HG03565 (cell line): ENCODE results near the gene PTPRN2.

Experiments
- ATAC-seq: cut with Tn5 transposase; IDR thresholded peaks from one replicate; pipeline ENCODE4 v1.9.1; 2021; ENCODE audit warnings: mild to moderate bottlenecking, moderate library complexity; ENCODE audit not compliant: unreplicated experiment

Gene PTPRN2

DNA sequence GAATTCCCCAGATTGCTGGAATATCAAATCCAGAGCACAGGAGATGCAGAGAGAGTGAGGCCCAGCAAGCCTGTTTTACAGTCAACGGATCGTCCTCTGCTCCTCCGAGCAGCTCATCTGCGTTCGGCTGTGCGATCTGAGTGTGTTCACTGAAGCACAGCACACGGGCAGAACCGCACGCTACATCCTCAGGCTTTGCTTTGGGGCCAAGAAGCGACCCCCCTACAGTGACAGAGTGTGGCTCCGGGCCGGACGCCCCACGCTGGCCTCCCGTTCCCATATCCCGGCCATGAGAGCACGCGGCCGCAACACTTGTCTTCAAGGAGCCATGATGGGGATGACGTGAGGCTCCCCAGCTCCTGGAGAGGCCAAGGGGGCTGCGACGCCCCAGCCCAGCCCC lies 819.4 kb downstream of the PTPRN2 start:
- no peak for ATAC-seq

DNA sequence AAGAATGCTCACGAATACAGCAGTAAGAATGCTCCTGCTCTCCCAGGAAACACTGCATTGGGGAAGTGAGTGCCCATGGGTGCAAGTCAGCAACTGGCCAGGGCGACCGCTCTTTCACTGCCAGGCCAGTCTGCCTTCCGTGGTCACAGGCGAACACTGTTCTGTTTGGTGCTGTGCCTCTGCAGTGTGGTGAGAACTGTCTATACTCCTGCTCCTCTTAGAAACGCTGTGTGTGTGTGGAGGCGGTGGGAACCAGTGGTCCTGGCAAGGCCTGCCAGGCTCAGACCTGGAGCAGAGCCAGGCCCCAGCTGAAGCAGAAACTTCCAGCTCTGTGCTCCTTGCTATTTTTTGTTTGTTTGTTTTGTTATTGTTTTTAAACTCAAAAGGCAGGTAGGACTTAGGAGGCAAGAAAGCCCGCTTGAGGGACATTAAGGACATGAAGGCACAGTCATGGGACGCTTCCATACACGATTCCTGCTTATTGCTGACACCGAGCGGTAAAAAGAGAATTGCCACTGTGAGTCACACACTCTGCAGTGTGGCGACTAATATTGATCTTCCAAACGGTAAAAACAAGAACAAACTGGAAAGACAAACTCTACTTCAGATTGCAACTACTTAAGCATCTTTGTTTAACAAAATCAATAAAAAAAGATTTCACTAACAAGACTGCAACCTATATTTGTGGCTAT lies 820.0 kb downstream of the PTPRN2 start:
- no peak for ATAC-seq

DNA sequence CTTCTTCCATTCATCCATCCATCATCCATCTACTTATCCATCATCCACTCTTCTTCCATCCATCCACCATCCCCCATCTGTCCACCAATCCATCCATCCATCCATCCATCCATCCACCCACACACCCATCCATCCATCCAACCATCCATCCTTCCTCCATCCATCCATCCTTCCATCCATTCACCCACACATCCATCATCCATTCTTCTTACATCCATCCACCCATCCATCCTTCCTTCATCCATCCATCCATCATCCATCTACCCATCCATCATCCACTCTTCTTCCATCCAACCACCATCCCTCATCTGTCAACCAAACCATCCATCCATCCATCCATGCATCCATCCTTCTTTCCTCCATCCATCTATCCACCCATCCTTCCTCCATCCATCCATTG lies 821.5 kb downstream of the PTPRN2 start:
- ATAC-seq, result no peak

DNA sequence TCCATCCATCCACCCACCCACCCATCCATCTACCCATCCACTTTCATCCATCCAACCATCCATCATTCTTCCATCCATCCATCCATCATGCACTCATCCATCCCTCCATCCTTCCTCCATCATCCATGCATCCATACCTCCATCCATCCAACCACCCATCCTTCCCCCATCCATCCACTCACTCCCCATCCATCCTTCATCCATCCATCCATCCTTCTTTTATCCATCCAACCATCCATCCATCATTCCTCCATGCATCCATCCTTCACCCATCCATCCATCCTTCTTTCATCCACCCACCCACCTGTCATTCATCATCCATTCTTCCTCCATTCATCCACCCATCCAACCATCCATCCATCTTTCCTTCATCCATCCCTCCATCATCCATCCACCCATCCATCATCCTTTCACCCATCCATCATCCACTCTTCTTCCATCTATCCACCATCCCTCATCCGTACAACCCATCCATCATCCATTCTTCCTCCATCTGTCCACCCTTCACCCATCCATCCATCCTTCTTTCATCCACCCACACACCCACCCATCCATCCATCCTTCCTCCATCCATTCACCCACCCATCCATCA lies 822.6 kb downstream of the PTPRN2 start:
- ATAC-seq, result no peak

DNA sequence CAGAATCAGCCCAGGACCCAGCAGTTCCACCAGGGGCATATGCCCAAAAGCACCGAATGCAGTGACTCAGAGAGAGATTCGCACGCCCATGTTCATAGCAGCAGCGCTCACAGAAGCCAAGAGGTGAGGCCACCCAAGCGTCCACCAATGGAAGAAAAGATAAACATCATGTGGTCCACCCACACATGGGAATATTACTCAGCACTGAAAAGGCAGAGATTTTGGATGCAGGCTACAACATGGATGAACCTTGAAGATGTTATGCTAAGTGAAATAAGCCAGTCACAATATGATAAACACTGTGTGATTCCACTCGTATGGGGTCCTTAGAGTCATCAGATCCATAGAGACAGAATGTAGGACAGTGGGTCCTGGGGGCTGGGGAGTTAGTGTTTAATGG lies 823.4 kb downstream of the PTPRN2 start:
- no peak for ATAC-seq

DNA sequence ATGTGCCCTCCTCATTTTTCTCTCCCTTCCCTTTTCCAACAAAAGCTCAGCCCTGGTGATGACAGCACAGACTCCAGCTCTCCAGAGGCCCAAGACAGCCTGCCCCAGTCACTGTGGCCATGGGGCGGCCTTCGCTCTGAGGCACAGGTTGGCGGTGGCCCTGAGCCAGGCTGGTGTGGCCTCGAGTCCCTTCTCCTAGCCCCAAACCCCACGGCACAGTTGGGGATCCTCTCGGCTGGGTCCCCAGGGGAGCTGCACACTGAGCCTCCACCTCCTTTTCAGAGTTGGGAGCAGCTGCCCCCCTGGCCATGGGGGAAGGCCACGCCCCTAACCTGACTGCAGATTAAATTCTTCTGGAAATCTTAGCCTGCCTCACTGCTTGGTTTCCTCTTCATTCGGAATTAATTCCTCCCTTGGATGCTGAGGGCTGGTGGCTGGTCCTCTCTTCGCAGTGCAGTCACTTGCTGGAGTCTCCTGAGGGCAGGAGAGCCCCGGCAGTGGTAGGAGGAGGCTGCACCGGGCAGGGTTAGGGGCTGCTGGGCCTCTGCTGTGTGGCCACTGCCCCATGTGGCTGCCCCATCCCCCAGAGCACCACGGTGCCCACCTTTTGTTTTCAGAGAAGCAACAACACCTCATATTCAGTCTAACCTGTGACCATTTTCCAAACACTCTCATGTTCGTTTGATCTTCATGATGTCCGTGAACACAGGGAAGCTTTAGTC lies 824.2 kb downstream of the PTPRN2 start:
- no peak for ATAC-seq

DNA sequence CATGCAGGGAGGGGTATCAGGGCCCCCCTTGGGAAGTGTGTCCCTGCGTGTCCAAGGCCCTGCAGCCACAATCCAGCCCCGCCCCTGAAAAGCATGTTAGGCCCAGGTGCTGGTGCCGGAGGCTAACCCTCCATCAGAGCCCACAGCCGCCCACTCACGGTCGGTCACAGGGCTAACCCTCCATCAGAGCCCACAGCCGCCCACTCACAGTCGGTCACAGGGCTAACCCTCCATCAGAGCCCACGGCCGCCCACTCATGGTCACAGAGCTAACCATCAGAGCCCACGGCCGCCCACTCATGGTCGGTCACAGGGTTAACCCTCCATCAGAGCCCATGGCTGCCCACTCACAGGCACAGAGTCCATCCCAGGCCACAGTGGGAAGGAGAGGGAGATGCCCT lies 824.8 kb downstream of the PTPRN2 start:
- ATAC-seq, result no peak

DNA sequence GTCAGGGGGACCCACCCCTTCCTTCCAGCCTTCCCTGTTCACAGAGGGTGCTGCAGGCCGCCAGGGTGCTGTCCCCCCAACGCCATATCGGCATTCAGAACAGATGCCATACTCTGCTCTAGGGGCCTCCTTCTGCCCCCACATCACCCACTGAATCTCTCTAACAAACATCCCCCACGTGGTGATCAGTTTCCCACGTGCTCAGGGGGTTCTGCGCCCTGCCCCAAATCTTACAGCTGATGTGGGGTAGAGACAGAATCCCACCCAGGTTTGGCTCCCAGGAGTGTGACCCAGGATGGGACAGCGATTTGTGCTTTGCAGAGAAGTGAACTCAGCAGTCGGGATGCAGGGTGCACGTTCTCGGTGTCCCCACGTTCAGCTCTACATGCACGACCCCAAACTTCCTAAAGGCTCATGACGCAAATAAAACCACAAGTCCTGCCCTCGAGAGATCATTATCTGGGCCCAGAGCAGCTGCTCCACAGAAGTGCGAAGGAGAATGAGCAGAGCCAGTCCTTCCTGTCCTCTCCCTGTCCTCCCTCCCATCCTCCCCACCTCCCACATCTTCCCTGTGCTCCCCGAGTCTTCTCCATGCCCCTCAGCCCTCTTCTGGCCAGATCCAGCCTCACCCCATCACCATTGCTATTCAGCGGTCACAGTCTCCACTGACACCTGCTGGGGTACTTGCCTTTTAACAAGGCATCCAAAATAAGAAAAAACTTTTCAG lies 827.5 kb downstream of the PTPRN2 start:
- ATAC-seq, result no peak

DNA sequence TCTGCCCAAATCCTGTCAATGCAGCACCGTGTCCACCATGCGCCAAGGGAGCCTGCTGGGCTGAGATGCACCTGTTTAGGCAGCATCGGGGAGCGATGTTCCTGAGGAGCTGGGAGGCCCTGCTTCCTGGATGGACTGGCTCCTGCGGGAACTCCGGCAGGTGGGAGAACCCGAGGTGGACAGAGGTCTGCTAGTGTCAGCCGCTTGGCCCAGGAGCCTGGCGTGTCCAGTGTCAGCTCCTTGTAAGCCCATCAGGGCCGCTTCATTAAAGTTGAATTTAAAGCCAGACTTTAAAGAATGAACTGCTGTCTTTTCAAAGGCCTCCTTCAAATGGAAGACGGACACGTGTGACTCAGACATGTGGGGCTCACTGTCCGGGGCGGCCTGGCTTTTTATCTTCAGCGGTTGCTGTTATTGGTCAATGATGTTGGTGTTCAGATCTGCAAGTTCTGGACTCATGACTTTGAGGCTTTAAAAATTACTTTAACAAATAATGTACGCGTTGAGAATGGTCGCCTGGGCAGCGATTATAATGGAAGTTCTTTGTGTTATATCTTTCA lies 828.3 kb downstream of the PTPRN2 start:
- no peak for ATAC-seq

DNA sequence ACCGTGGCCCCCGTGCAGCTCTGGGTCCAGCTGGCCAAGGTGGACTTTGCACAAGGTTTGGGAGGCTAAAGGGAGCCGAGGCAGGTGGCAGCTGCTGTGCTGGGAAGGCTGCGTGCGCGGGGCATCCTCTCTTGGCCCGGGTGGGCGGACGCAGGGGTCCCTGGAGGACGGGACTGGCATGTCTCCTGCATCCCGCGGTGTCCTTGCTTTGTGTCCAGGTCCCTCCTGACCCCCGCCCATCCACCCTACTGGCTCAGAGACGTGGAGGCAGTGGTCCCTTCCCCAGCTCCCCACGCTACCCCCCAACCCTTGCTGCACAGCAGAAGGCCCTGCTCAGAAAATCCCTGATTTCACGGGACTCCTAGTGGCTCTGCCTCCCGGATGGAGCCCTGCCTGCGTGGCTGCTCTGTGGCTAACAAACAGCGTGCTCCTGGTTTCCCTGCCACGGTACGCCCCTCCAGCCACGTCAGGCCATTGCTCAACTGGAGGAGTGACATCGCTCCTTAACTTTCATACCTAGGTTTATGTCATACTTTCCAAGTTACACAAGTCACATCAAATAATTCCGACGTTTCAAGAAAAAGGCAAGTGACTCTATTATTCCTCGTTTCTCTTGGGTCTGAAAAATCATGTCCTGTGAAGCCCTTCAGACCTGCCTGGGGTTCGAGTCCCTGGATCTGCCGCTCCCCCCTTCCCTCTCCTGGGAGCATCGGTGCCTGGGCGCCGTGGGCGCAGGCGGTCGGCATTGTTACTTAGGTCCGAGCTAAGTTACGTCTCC lies 829.0 kb downstream of the PTPRN2 start:
- no peak for ATAC-seq

DNA sequence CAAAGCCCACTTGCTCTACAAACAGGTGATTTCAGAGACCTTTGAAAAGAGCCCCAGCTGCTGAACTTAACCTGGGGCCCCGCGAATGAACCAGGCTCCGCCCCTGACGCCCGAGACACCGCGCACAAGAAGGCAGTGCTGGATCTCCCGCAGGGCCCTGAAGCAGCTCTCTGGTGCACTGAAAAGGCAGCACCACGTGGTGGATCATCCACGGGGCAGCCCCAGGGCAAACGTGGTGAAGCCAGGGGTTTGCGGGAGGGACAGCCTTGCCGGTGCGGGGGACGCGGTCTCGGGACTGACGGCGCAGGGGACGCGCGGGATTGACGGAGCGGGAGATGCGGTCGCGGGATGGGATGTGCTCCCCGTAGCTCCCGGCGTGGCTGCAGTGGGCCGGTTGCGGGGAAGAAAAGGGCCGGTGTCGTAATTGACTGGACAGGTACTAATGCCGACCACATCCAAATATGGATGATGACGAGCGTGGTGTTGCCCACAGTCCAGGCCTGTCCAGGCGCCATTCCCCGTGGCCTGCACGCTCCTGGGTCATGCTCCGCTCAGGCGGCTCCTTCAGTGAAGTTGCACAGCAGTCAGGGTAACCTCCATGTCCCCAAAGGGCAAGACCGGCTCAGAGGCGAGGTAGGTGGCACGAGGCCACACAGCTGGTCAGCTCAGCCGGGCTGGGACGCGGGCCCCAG lies 829.7 kb downstream of the PTPRN2 start:
- no peak for ATAC-seq

DNA sequence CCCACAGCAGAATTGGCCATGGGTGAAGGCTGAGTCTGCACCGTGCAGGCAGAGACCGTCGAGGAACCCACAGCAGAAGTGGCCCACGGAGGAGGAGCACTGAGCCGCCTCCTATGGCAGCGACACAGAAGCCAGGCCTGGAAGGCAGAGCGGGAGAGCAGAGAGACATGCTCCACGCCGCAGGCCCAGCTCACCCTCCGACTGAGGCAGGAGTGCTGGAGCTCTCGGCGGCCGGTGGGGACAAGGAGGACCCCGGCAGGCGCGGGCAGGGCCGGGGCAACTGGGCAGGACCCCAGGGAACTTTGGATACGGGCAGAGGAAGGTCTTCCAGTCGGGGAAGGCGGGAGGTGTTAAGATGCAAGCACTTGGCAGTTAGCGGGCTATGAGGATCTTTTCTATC lies 830.4 kb downstream of the PTPRN2 start:
- ATAC-seq, result no peak

DNA sequence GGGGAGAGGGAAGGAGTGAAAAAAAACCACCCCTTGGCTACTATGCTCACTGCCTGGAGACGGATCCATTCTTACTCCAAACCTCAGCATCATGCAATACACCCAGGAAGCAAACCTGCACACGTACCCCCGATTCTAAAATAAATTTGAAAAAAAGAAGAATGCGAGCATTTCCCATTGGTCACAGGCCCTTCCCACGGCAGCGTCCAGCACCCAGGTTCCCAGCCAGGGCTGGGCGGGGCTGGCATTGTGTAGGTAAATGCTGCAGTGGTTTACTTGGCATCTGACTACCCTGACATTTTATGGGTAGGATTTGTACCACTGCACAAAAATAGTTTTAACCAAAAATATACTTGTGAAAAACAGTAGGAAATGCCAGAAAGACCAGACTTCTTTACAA lies 831.9 kb downstream of the PTPRN2 start:
- ATAC-seq, result no peak

DNA sequence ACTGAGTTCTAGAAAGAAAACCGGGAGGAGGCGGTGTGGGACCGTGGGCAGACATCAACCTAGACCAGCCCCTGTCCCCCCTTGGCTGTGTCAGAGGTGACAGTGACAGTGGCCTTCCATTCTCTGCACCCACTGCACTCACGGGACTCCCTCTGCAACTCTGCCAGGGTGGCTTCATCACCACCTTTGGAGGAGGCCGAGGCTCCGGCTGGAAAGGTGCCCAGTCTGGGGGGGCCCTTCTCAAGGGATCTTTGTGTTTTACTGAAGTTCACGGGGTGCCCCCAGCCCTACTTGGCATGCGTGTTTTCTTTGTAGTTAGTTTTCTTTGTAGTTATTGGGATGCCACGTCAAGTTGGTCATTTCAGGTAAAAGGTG lies 833.2 kb downstream of the PTPRN2 start:
- ATAC-seq, result no peak

DNA sequence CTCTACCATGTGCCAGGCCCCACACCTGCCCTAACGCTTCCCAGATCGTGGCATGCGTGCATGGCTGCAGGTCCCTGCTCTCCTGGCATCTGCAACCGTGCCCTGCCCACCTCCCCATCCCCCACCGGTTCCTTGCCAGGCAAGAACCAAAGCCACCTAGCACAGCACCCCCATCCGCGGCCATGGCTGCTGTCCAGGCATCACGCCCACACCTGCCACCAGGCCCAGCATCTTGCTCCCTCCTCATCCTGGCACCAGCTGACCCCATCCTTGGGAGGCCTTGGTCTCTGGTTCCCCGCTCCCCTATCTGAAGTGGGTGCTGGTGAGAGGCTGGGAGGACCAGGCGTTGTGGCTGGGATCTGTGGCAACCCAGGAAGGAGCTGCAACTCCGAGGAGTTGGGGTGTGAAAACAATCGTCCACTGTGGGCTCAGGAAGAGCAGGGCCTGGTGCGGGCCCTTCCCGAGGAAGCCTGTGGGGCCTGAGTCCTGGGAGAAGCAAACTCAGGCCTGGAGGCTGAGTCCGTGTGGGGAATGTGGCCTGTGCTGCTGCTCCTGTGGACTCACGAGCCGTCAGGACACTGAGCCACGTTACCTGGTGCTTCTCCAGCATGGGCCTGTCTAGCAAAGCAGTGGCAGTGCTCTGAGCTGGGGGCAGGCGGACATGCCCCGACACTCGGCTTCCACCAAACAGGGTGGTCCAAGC lies 833.8 kb downstream of the PTPRN2 start:
- no peak for ATAC-seq

DNA sequence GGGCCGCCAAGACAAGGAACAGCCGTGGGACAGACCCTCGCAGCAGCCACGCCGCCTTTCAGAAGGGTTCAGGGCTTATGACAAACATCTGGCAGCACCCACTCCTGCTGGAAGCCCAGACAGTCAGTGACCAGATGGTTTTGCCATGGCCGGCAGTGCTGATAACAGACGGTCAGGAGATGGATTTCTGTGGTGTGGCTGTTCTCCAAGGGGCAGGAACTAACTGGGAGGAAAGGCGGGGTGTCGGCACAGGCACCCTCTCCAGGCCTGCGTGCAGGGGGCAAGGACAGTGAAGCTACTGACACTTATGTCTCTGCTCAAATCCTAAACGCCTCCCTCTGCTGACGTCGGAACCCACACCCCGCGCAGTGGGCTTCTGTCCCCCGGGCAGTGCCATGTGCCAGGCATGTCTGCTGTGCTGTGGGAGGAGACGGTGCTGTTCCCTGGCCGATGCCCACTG lies 834.8 kb downstream of the PTPRN2 start:
- no peak for ATAC-seq

DNA sequence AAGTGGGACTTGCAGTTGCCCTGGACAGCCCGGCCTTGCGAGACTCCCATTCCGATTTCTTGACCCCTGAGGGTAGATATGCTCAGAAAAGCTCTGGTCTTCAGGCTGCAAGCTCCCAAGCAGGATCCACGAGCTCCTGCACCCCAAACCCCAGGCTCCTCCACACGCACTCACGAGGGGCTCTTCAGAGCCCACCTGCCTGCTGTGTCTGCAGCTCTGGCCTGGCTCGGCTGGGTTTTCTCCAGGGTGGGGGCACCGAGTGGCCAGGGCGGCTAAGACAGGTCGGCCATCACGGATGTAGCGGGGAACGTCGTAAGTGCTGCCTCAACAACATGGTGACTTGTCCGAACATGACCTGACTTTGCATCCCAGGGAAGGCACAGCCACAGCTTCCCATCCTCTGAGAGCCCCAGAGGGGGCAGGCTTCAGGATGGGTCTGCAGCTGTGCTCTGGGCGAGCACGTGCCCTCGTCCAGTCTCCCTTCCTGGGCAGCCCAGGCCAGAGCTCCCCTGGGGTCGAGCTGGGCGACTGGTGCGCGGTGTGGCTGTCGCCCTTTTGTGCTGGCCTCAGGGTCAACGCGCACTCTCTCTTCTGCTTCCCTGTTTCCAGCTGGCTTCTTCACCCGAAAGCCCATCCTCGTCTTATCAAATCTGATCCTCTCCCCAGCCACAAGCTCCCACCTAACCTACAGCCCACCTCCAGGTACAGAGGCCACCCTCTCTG lies 835.5 kb downstream of the PTPRN2 start:
- ATAC-seq, result no peak

DNA sequence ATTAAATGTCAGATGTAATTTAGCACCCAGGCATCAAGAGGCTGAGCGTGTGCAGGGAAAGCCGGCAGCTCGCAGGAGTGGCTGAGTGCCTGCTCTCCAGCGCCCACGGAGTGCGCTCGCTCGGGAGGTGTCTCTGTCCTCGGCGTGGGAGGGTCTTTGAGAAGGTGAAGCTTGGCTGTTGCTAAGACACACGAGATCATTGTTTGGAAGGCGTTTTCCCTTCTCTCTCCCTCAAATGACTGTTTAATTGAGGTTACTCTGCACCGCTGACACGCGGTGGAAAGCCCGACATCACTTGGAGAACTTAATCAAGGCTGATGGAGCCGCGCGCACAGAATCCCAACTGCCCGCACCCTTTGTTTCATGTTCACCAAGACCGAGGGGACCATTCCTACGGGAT lies 836.2 kb downstream of the PTPRN2 start:
- ATAC-seq, result no peak

DNA sequence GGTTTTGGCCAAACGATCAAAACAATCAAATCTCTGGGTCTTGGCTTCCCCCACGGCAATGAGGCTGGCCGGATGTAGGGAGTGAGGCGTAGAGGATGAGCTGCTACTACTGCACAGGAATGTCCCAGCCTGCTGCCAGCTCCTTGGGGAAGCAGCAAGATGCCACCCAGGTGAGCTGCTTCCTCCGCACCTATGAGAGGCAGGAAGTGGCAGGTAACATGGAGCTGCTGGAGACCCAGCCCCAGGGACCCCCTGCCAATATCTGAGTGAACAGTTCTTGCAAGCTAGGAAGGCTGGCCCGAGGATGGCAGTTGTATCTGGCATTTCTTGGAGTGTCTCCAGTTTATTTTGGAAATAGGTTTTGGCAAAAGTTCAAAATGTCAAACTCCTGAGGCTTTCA lies 837.3 kb downstream of the PTPRN2 start:
- ATAC-seq, result no peak
